EL (cell line): ENCODE results near the gene KRTAP29-1.
"Not testable (repeated sequence)": the region's sequence is repeated elsewhere in the genome, so short reads cannot be mapped to it uniquely, and the experiment has no call there.

Experiments used
- DNase-seq: peaks from one replicate; pipeline ENCODE4 v3.0.0-alpha.2; 2016

KRTAP29-1 gene

DNA sequence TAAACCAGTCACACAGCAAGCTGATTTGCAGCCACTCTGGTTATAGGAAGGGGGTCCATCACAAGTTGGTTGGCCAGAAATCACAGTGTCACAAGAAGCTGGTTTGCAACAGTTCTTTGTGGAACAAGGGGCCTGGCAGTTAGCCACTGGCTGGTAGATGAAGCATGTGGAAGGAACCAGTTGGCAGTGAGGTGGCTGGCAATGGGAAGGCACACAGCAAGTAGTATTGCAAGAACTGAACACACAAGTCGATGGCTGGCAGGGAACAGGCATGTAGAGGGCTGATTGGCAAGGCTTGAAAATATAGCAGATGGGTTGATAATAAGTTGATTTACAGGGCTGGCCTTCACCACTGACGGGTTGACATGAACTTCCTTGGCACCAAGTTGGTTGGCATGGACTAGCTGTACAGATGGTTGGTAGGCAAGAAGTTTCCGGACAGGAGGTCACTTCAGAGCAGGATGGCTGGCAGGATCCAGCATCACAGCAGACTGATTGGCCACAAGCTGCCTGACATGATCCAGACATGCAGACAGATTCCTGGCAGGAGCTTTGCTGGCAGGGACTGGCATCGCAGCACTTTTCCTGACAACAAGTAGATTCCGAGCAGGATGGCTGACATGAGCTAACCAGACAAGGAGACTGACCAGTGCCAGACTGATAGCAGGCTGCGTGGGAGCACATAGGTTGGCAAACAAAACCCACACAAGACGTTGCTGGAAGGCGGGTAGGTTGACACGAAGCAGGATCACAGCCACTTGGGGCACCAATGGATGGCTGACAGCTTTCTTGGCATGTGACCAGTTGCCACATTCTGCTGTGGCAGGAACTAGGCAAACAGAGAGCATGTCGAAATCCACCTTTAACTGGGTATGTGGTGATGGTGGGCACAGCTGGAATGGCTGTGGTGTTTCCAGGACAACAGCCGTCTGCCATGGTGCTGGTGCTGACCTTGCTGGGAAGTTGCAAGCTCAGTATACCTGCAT, at the start of gene KRTAP29-1:
TSS of gene KRTAP29-1 (minus strand) at position 936 of the 986 bp plus-strand sequence. CDS start at position 936, 0 bp downstream.
- no peak for DNase-seq

DNA sequence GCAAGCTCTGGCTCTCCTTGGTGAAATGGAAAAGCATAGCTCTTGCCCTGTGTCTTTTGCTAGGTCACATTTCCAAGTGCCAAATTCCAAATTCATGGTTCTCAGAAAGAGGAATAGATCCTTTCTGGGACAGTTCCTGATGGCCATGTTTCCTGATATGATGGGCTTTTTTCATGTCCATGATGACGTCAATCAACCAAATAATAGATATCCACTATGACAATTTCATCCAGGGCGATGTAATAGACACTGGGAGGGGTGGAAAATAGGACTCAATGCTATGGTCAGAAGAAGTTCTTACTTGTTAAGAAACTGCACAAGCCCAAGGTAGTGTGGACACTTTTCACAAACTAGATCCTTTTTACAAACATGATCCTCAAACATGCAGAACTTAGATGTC, 48.5 kb upstream of the KRTAP29-1 start:
- DNase-seq, result no peak

- DNase-seq, result not testable (repeated sequence)
Measured at GRCh38 chr17:41350381-41350878, 47.8 kb upstream of the KRTAP29-1 start, which contains the start of gene KRT33A. Gene KRT33A (minus strand): TSS chr17:41350828. CDS start chr17:41350767, 61 bp downstream.

DNA sequence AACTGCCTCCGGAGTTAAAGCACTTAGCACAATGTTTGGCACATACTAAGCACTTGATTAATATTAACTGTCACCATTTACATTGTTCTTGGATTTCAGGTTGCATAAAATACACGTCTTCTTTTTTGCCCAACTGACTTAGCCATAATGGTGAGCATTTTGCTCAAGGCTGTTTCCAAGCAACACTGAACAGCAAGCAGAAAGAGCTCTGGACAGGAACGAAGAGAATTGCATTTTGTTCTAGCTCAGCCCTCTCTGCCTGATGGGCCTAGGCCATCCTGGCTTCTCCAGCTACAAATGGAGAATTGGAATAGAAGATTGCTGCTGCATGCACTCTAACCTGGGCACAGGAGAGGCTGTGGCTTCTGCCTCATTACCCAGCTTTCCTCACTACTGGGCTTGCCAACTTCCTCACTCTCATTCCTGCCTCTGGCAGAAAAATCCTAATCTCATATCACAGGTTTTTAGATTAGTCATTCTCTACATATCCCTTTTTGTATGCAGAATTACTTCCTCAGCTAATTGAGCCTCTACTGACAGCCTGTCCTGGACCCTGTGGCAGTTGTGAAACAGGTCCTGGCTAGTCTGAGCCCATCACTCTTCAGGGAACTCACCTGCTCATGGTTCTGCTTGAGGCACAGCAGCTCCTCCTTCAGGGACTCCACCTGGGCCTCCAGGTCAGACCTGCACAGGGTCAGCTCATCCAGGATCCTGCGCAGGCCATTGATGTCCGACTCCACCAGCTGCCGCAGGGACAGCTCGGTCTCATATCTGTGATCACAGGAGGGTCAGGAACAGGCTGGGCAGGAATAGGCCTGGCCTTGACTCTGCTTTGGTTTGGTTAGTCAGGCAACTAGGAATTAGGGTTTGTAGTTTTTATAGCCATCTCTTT, 45.5 kb upstream of the KRTAP29-1 start:
- DNase-seq, result no peak

- DNase-seq, result not testable (repeated sequence)
Measured at GRCh38 chr17:41346421-41346820, 43.8 kb upstream of the KRTAP29-1 start.

DNA sequence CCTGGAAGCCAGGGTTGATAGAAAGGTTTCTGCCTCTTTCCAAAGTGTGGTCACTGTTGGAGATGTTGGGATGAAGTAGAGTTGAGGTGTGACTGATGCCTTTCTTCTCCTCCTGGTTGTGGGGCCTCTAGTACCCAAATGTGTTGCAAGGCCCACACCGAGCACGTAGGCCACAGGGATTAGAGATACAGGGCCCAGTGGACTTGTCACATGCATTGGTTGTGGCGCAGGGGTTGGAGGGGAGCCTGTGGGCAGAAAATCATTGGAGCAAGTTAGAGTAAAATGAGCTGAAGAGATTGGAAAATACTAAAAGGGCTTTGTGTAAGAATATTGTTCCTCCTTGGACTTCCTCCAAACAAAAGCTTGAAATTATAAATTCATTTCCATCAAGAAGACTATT, 43.3 kb upstream of the KRTAP29-1 start:
- DNase-seq, result no peak

DNA sequence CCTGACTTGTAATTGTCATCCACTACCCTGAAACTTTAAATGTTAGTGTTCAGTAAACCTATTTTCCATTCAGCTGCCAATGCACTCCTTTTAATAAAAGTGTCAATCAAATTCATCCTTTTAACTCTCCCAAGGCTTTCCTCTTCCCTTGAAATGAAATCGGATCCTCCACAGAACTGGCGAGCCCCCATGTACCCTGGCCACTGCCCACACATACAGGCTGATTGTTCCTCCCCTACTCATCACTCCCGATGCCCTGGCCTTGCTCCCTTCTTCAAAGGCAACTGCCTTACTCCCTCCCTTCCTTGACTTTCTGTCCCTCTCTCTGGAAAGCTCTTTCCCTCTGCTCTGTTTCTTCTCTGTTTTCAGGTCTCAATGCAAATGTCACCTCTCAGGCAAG, 40.4 kb upstream of the KRTAP29-1 start:
- no peak for DNase-seq

GRCh38 chr17:41340934-41341861, 38.5 kb upstream of the KRTAP29-1 start:
- DNase-seq, result no peak

DNA sequence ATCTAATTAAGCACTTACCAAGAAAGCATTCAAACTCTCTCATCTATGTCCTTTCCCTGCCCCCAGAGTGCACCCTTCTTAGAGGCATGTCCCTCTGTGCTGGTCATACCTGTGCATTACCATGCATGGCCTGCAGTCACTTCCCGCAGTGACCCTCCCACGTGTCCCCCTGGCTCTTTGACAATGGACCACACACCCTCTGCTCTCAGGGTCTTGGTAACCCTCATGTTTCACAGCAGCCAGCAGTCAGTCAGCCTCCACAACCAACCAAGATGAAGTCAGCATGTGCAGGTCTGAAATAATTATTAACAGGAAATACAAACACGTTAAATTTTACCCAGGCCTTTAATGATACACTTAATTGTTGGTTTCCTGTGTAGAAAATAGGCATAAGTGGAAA, 37.8 kb upstream of the KRTAP29-1 start:
- DNase-seq, result no peak

- DNase-seq, result no peak
Measured at GRCh38 chr17:41339571-41340172, 37.0 kb upstream of the KRTAP29-1 start.

GRCh38 chr17:41338961-41339485, 36.4 kb upstream of the KRTAP29-1 start:
- DNase-seq, result no peak

DNA sequence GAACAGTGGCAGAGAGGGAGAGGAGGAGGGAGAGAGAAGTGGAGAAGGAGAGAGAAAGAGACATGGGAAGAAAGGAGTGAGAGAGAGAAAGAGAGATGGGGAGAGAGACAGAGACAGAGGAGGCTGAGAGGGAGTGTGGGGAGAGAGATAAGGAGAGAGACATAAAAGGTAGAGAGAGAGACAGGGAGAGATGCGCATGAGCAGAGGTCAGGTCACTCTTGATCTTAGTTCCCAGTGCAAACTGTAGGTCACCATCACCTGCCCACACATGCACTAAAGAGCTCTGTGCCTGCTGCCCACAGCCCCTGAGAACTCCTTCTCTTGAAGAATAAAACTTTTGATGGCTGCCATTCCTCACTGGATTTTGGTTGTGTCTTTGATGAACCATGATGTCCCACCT, 33.1 kb upstream of the KRTAP29-1 start:
- no peak for DNase-seq

- DNase-seq, result no peak
Measured at GRCh38 chr17:41334385-41335305, 32.0 kb upstream of the KRTAP29-1 start.

GRCh38 chr17:41333836-41334235, 31.2 kb upstream of the KRTAP29-1 start:
- DNase-seq, result no peak

DNA sequence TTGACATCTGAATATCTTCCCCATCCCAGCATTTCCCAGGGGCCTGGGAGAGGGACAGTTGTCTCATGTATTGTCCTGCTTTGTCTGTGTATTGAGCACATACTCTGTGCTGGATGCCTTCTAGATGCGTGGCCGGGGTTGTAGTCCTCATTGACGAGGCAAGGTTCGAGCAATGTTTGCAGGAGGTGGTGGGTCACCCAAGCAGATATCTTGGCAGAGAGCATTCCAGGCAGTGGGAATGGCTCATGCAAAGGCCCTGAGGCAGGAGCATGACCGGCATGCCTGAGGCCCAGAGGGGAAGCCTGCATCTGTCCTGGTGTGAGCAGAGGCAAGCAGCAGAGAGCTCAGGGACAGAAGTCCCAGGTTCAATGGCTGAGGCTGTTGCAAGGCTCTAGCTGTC, 30.4 kb upstream of the KRTAP29-1 start:
- DNase-seq, result no peak

- DNase-seq, result no peak
Measured at GRCh38 chr17:41332239-41332638, 29.6 kb upstream of the KRTAP29-1 start.

GRCh38 chr17:41331606-41332005, 29.0 kb upstream of the KRTAP29-1 start:
- DNase-seq, result no peak

DNA sequence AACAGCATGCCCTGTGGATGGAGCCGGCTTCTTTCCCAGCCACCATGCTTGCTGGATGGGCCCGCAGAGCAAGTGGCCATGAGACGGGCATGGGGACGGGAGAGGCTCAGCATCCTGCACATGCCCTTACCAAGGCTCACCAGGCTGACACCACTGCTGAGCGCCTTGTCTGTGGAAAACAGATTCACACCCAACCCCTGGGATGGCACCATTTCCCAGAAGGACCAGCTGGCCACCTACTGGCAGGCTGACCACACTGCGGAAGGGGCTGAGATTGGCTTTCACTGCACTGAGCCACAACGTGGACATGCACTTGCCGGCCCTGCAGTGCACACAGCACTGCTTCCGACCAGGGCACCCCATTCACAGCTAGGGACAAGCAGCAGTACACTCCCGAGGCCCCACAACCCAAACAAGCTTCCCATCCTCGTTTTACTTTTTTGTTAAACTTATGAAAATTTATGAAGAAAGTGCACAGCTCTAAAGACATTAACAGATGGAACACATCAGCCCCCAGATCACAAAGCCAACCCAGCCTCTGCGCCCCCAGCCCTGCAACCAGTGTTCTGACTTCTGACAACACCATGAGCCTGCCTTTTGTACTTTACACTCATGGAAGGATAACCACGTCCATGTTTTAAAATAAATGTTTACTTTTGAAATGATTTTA, 26.8 kb upstream of the KRTAP29-1 start:
- DNase-seq, result peak; percentile 81

DNA sequence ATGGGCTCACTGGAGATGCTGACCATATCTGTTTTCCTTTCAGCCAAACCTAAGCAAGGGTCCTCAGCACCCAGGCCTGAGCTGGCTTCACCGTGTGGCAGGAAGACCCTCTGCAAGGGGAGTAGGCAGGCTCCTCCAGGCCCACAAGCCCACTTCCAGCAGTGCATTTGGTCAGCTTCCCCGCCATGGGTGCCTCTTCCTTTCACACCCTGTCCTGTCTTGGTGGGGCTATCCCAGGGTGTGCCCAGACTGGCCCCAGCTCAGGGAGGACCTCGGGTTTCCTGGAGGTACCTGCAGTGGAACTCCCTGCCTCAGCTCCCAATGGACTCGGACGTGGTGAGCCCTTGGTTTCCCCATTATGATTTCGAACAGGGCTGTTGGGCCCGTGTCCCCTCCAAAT, 25.6 kb upstream of the KRTAP29-1 start:
- DNase-seq, result no peak
